Lower lobe of right lung (tissue), 2 donors: ENCODE results near the gene ENO4. TPM values are rescaled to one million over a fixed set of nuclear protein-coding genes. Genes with fewer than 3 reads are reported as not detected.

Source experiments
- ATAC-seq, 2 donors: fragments of 200-7000 bp; cut with Tn5 transposase; one replicate each; pipeline ENCODE4 v1.9.1; 2020 to 2022; ENCODE audit warnings: mild to moderate bottlenecking in 2 of 2, moderate library complexity in 2 of 2
- DNase-seq: peaks from one replicate; pipeline ENCODE4 v3.0.0-alpha.2; 2020
- H3K27ac ChIP-seq: fragments of 200-600 bp; one replicate; pipeline ENCODE4 v1.8.0; 2022
- H3K27me3 ChIP-seq: fragments of 200-600 bp; one replicate; pipeline ENCODE4 v1.8.0; 2022; ENCODE audit warnings: low read depth
- H3K36me3 ChIP-seq: fragments of 200-600 bp; one replicate; pipeline ENCODE4 v1.8.0; 2022; ENCODE audit warnings: mild to moderate bottlenecking
- H3K4me1 ChIP-seq: fragments of 200-600 bp; one replicate; pipeline ENCODE4 v1.8.0; 2022
- H3K4me3 ChIP-seq: fragments of 200-600 bp; one replicate; pipeline ENCODE4 v1.8.0; 2022; ENCODE audit warnings: mild to moderate bottlenecking
- H3K9me3 ChIP-seq: fragments of 200-600 bp; one replicate; pipeline ENCODE4 v1.8.0; 2022
- intact Hi-C: fragments of 100-400 bp; cut with DNase I; formaldehyde crosslinking; loops from one replicate; pipeline ENCODE4 v1.11.0; 2022
- total RNA-seq: library from RNA; stranded (reverse); fragmentation: NEBNext Ultra II Directional; extraction: Animal tissue kit (Norgen Biotek cat#: 25700); gene quantifications from one replicate; pipeline ENCODE4 v1.2.1, GENCODE V29; 2021
- TF ChIP-seq, protein P1 (sequence below): fragments of 200-600 bp; IDR thresholded peaks from one replicate; pipeline ENCODE4 v1.8.0; 2022; ENCODE audit warnings: antibody characterized with exemption, mild to moderate bottlenecking
- donor health status: DM: no; HTN: yes; CAD: no; lungs with severe emphysema.

The ENO4 gene
- total RNA-seq, 1 donor from 2014 or later, result 1.9 TPM

DNA sequence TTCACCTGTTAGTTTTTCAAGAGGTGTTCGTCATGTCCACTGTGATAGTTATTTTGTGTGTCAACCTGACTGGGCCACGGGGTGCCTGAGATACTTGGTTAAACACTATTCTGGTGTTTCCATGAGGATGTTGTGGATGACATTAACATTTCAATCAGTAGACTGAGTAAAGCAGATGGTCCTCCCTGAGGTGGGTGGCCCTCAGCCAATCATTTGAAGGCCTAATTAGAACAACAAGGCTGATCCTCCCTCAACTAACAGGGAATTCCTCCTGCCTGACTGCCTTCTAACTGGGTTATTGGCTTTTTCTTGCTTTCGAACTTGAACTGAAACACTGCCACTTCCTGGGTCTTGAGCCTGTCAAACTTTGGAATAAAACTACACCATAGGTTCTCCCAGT lies 75.8 kb downstream of the ENO4 start:
- H3K4me3 ChIP-seq, result no peak overlapping the region
- H3K4me1 ChIP-seq, result no peaks in the 10 kb centered on the region
- no peaks in the 10 kb centered on the region for H3K36me3 ChIP-seq
- ATAC-seq, result no peak
- no peak for DNase-seq
- H3K27ac ChIP-seq, result no peak overlapping the region
- no peaks in the 10 kb centered on the region for H3K9me3 ChIP-seq
- intact Hi-C loops, result no loop called here
- TF ChIP-seq, protein P1, sequence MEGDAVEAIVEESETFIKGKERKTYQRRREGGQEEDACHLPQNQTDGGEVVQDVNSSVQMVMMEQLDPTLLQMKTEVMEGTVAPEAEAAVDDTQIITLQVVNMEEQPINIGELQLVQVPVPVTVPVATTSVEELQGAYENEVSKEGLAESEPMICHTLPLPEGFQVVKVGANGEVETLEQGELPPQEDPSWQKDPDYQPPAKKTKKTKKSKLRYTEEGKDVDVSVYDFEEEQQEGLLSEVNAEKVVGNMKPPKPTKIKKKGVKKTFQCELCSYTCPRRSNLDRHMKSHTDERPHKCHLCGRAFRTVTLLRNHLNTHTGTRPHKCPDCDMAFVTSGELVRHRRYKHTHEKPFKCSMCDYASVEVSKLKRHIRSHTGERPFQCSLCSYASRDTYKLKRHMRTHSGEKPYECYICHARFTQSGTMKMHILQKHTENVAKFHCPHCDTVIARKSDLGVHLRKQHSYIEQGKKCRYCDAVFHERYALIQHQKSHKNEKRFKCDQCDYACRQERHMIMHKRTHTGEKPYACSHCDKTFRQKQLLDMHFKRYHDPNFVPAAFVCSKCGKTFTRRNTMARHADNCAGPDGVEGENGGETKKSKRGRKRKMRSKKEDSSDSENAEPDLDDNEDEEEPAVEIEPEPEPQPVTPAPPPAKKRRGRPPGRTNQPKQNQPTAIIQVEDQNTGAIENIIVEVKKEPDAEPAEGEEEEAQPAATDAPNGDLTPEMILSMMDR, result no peak
- H3K27me3 ChIP-seq, result no peaks in the 10 kb centered on the region

DNA sequence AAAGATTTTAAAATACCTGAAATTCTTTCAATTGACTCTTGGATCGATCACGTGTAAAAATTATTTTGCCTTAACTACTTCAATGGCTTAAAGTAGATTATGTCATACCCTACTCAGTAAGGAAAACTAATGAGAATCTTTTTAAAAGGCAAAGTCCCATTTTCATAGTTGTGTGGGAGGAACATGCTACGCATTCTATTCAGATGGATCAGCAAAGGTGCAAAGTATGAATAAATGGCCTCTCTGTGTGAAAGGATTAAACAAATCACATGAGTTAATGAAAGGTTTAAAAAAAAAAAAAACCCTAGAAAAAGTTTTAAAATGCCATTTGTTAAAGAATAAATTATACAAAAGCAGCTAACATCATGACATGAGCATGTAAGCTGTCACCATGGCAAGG lies 77.1 kb downstream of the ENO4 start:
- DNase-seq (no peak), ATAC-seq (no peak)
- no peaks in the 10 kb centered on the region for H3K9me3 ChIP-seq
- H3K4me3 ChIP-seq, result no peak overlapping the region
- no peaks in the 10 kb centered on the region for H3K4me1 ChIP-seq
- H3K36me3 ChIP-seq, result no peaks in the 10 kb centered on the region
- intact Hi-C loops, result no loop called here
- TF ChIP-seq, protein P1, result no peak
- no peaks in the 10 kb centered on the region for H3K27me3 ChIP-seq
- H3K27ac ChIP-seq, result no peak overlapping the region

DNA sequence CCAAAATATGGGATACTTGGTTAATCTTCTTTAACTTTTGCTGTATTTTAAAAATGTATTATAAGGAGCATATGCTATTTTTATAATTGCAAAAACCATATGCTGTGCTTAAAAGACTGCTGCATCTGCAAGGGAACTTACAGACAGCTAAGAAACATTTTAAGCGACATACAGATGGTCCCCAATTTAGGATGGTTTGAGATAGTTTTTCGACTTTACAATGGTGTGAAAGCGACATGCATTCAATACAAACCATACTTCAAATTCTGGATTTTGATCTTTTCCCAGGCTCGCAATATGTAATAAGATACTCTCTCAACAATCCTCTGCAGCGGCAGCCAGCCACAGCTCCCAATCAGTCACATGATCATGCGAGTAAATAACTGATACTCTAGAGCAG lies 82.5 kb downstream of the ENO4 start:
- TF ChIP-seq, protein P1, result no peak
- H3K9me3 ChIP-seq, result no peaks in the 10 kb centered on the region
- DNase-seq (no peak), ATAC-seq (no peak)
- intact Hi-C loops, result no loop called here
- no peaks in the 10 kb centered on the region for H3K4me1 ChIP-seq
- no peaks in the 10 kb centered on the region for H3K36me3 ChIP-seq
- no peaks in the 10 kb centered on the region for H3K27me3 ChIP-seq
- H3K4me3 ChIP-seq, result no peak overlapping the region
- H3K27ac ChIP-seq, result no peak overlapping the region

Other genes with a start within 250 kb of the ENO4 start
- not detected for gene PNLIPRP2, start 228.5 kb upstream of the ENO4 start, total RNA-seq
- gene HSPA12A, start 106.9 kb upstream of the ENO4 start, total RNA-seq, result 8.8 TPM
- 43.1 TPM for gene SHTN1, start 155.7 kb downstream of the ENO4 start, total RNA-seq